ENCODE data around the gene CACNA1C.
A peak's percentile ranks its signal among the peaks of the same experiment; 100 is the strongest.

Gene CACNA1C

GRCh38 chr12:2537868-2538541 lies 485.2 kb downstream of the CACNA1C start:
- no peak for DNase-seq

- no peak for DNase-seq
These were observed 487.2 kb downstream of the CACNA1C start for GRCh38 chr12:2539938-2540337.

GRCh38 chr12:2540535-2540941 lies 487.8 kb downstream of the CACNA1C start:
- peak; percentile 28 for DNase-seq

GRCh38 chr12:2541631-2542204 lies 488.9 kb downstream of the CACNA1C start:
- DNase-seq: no peak

DNA sequence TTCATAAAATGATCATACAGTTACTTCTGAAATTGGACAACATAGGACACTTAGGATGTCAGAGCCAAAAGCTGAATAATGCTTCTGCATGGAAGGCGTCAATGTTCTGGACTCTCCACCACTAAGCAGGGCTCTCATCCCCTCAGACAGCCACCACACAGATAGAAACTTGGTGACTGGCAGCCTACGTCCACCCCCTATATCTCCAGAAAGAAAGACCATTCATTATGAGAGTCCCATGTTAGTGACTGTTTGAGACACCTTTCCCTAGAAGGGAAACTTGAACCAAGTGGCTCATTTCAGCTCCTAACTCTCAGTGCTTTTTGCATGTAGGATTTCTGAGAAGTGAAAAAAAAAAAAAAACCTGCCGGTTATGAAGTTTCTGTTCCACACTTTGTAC lies 491.0 kb downstream of the CACNA1C start:
- no peak for DNase-seq

DNA sequence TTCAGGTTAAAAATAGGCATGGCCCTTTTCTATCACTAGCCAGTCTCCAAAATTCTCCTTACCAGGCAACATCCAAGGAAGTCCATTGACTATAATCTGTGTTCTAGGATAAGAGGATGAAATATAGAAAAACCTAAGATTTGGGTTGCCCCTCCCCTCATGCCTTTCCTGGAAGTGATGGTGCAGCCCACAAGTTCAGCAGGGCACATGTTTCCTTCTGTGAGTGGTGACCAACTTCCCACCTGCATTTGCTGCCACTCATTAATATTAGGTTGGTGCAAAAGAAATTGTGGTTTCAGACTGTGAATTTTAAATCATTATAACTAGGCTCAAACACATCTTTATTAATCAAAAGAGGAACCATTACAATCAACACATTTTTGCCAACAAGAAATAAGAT lies 491.4 kb downstream of the CACNA1C start:
- no peak for DNase-seq

DNA sequence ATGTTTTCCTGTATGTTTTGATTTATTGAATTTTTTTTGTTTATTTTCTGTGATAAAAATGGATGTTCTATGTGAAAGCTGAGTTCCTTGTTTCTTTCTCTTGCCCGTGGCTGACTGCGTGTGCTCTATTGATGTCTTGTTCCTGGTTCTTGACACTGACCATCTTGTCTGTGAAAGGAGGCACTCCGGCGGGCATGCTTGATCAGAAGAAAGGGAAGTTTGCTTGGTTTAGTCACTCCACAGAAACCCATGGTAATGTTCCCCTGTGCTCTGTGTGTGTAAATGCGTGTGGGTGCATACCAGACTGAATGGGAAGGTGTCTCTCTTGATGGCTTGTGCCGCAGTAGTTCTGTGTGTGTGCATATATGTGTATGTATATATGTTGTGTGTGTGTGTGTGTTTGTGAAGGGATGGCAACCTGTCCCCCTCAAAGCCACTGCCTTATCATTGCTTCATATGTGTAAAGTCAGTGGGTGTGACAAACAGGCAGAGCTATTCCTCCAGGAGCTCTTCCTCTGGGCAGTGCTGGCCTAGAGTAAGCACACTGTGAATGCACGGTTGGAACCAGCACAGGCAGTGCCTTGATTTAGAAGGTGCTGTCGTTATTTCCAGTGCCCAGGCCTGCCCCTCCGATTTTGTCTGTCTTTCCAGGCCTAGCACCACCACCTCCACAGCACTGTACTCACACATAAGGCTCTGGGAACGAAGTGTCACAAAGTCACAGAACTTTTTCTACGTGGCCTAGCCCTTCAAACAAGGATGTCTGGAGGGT lies 494.7 kb downstream of the CACNA1C start:
- DNase-seq: no peak

DNA sequence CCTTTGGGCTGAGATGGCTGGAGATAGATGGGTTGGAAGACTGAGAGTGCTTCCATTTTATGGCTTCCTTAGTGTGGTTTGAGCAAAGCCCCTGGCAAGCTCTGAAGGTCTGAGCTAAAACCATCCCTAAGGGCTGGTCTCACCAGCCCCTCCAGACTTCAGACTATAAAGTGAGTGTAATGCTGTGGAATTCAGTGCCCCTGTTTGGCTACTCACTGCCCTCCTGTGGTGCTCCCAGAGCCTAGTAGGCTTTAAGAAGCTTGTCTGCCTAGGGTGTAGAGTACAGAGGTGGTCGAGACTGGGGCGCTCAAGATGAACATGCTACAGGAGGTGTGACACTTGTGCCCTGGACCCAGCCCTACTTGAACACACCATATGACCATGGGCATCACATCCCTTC lies 495.3 kb downstream of the CACNA1C start:
- no peak for DNase-seq

DNA sequence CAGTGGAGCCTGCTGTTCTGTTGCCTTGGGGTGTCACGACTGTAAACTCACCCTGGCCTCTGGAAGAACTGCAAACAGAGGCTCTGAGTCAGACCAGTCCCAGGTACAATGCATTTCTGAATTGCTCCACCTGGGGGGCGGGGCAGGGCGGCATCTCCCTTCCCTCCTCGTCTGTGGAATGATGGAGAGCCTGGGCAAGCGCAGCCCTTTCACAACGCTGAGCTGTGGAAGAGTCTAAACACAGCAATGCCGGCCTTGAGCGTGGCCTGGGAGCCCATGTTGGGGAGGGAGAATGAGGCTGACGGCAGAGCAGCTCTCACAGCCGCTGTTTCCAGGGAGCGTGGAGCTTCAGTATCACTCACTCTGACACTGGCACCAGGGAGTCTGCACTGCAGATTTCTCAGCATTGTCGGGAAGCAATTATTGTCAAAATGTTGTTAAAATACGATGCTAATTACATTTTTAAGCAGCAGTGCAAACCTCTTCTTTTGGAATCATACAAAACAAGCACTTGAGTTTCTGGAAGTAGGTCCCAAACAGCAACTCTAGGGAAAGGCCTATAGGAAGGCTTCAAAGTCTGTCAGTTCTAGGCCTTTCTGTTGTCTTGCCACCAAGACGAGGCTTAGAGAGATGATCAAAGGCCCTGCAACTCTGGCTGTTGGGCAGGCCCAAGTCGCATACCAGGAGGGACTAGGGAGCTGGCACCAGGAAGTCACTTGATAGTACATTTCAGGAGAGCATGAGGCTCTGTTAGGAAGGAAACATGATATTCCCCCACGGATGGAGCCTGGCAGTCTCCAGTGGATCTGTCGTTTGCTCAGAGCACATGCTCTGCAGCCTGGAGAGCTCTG lies 498.0 kb downstream of the CACNA1C start:
- DNase-seq: no peak

DNA sequence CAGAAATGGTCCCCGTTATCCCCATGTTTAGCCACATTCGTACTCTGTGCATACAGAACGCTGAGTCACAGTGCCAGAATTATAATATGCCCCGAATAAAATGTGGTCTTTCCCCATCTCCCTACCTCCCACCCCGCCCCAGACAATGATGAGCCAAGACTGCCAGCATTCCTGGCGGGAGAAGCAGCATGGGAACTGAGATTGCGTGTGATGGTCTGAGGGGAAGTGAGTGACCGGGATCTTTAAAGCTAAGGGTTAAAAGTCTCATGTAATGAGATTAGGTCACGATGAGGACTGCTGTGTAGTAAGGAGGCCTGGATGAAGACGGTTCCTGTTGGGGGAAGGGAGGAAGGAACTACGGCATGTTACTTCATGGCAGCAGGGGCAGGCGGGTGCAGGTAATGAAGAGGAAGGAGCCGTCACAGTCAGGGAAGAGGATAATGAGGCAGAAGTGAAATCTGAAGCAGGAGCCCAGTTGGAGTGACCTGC lies 498.7 kb downstream of the CACNA1C start:
- DNase-seq: no peak

GRCh38 chr12:2552000-2552756 lies 499.4 kb downstream of the CACNA1C start:
- DNase-seq: no peak

GRCh38 chr12:2553388-2554126 lies 500.8 kb downstream of the CACNA1C start:
- no peak for DNase-seq

DNA sequence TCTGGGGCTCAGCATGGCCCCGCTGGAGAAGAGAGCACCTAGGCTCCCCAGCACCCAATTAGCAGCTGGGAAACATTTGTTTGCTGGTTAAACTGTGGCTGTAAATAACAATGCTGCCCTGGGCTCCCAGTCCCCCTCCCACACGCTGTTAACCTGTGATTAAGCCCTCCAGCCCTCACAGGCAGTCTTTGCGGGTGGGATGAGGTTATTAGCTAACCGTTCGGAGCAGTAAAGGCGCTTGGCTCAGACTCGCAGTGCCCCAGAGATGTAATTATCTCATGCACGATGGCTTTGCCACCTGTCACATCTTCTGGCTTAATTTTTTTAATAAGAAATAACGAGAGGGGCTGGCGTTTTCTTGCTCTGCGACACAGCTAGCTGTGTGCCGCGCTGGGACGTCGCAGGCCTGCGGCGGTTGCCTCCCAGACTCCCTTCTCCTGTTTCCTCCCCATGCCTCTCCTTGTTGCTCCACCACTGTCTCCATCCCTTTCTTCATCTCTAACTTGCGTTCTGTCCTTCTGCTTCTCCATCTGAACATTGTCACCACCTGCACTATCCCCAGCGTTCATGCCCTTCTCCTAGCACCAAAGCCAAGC lies 502.8 kb downstream of the CACNA1C start:
- no peak for DNase-seq

DNA sequence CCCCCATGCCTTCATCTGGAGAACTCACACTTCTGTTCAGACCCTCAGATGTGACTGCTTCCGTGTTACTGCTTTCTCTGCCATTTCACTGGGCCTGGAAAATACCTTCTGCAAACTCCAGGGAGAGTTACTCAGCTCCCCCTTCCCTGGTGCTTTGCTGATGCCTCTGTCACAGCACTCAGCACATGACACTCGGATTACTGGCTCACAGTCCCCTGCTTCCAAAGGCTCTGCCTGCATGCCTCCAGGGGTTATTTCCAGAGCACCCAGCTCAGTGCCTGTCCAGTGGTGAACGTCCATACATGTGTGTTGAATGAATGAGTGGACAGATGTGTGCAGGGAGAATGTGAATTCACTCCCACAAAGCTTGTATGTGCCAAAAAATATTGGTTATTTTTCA lies 504.8 kb downstream of the CACNA1C start:
- DNase-seq: no peak

DNA sequence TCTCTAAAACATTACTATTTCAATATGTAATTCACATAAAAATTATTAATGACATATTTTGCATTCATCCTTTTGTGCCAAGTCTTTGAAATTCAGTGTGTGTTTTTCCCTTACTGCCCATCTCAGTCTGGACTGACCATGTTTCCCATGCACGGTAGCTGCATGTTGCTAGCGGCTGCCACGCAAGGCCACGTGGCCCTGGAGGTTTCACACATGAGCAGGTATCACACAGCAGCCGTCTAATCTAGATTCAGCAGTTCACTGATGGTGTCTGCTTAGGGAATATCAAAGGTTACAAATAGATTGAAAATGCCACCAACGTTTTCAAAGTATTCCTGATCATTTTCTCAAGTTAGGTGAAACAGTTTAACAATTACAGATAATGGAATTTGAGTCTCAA lies 507.1 kb downstream of the CACNA1C start:
- no peak for DNase-seq

GRCh38 chr12:2560356-2560755 lies 507.6 kb downstream of the CACNA1C start:
- no peak for DNase-seq

GRCh38 chr12:2561367-2561766 lies 508.6 kb downstream of the CACNA1C start:
- DNase-seq: no peak

DNA sequence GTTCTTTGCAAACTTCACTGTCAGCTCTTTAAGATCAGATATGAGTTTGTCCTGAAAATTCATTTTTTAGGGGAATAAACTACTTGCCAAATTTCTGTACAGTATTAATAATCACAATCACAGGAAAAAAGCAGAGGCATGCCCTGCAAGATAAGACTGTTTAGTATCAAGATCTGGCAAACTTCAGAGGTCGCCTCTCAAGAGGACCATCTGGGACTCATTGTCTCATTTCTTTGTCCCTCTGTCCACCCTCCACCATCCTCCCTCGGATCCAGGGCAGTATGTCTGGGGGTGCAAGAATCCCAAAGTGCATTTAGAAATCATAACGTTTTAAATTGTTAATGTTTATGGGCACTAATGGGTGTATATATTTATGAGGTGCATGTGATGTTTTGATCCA lies 509.6 kb downstream of the CACNA1C start:
- no peak for DNase-seq

DNA sequence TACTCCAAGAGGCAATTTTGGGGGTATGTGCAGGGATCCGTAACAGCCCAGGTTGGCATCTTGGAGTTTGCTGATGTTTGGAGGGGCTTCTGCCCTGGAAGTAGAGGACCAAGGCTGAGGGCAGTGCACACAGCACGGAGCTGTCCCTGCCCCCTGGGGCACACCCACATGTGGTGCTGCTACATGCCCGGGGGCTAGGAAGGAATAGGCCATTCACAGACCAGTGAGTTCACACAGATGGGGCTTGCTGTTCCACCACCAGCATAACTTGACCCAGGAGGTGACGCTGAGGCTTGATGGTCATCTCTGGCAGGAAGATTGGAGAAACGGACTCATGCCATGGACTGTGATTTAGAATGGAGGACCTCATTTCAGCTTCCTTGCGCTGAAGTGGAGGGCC lies 510.9 kb downstream of the CACNA1C start:
- no peak for DNase-seq

DNA sequence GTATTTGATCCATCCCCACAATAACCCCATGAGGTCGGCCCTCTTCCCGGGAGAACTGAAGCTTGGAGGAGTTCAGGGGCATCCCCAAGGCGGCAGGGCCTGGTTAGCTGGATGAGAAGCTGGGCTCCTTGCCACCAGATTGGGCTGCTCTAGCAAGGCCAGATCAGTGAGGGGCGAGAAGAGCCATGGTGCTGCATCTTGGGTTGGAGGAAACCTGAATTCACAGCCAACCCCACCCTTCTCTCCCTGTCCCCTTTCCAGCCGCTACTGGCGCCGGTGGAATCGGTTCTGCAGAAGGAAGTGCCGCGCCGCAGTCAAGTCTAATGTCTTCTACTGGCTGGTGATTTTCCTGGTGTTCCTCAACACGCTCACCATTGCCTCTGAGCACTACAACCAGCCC lies 513.4 kb downstream of the CACNA1C start:
- DNase-seq: no peak

DNA sequence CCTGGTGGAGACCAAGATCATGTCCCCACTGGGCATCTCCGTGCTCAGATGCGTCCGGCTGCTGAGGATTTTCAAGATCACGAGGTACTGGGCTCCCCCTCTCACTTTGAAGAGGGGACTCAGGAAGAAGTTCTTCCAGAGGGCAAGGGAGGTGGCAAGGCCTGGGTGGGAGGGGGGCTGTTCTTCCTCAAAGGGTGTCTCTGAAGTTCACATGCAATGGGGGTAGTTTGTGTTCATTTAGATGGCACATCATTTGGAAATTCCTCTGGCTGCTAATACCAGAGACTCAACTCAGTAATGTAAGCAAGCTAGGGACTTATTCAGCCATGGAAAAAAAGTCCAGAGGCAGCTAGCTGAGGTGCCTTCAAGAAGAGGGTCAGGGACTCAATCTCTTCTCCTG lies 514.9 kb downstream of the CACNA1C start:
- DNase-seq: no peak

Data from right hindlimb (tissue), 1 donor.